Measurements from ENCODE around the gene MAP4K2. TPM values are rescaled to one million over a fixed set of nuclear protein-coding genes. Genes with fewer than 3 reads are reported as not detected.

MAP4K2 gene
- total RNA-seq, 2 donors from 2014 or later = 9.2 to 13.3 TPM

DNA sequence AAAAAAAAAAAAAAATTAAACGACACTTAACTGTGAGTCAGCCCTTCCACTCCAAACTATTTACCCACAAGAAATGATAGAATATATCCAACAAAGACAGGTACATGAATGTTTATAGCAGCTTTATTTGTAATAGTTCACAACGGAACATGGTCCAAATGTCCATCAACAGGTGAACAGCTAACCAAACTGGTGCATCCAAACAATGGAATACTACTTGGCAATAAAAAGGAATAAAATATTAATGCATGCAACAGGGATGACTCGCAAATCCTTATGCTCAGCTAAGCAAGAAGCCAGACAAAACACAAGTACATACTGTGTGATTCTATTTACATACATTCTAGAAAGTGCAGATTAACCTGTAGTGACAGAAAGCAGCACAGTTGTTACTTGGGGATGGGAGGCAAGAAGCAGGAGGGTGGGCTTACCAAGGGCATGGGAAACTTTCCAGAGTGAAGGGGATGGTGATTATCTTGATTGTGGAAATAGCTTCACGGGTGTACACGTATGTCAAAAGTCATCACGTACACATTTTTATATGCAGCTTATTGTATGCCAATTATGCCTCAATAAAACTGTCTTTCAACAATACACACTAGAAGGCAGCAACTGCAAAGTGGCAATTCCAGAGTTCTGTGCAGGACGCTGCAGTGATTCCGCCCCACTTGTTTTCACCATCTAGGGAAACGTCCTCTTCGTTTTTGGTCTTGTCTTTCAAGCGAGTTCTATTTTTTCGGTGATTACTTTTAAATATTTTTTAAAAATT, 18.0 kb downstream of the MAP4K2 start:
- DNase-seq = no peak
- intact Hi-C loops (cut with DNase I) = loop anchor here (5.0 kb wide), 2 partner anchors 57 to 107 kb away; partner anchors contain the start of gene CDC42BPG
- H3K4me1 ChIP-seq = no peaks in the 10 kb centered on the region
- peak overlapping the region; percentile 17 for H3K27ac ChIP-seq
- H3K4me3 ChIP-seq = no peak overlapping the region
- H3K9ac ChIP-seq (ENCODE audit: low read depth in 2 of 2, low read length in 2 of 2) = no peak overlapping the region
- no peaks in the 10 kb centered on the region for H3K9me3 ChIP-seq
- H3K27me3 ChIP-seq = no peaks in the 10 kb centered on the region
- TF ChIP-seq, protein P1, sequence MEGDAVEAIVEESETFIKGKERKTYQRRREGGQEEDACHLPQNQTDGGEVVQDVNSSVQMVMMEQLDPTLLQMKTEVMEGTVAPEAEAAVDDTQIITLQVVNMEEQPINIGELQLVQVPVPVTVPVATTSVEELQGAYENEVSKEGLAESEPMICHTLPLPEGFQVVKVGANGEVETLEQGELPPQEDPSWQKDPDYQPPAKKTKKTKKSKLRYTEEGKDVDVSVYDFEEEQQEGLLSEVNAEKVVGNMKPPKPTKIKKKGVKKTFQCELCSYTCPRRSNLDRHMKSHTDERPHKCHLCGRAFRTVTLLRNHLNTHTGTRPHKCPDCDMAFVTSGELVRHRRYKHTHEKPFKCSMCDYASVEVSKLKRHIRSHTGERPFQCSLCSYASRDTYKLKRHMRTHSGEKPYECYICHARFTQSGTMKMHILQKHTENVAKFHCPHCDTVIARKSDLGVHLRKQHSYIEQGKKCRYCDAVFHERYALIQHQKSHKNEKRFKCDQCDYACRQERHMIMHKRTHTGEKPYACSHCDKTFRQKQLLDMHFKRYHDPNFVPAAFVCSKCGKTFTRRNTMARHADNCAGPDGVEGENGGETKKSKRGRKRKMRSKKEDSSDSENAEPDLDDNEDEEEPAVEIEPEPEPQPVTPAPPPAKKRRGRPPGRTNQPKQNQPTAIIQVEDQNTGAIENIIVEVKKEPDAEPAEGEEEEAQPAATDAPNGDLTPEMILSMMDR (IDR thresholded peaks at IDR 0.05) = no peak
- H3K36me3 ChIP-seq = no peaks in the 10 kb centered on the region

DNA sequence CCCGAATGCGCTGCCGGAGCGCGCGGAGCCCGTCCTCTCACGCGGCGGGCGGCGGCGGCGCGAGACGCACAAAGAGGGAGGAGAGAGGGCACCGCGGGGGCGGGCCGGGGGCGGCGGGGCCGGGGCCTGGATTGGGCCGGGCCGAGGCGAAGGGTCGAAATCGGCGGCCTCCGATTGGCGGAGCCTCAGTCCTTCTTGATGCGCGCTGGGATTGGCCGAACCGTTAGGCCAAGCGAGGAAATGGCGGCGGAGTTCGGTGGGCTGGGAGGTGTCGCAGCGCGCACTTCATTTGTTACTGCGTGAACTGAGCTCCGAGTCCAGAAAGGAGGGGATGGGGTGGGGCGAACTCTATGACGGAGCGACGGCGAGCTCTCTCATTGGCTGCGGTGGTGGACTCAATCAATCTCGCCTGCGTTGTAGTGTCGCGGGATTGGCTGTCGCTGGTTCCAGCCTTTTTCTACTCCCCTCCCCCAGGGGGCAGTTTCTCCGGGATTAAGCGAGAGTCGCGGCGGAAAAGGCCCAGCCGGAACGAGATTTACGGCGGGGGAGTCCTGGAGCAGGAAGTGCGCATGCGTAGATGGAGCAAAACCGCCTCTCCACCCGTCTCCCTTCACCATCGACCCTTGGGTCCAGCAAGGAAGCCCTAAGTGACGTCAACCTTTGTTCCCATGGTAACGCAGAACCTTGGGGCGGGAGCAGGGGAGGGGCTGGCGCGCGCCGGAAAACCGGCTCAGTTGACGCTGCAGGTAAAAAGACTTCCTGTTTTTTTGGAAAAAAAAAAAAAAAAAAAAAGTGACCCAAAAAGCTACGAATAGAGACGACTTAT, 24.3 kb downstream of the MAP4K2 start, which contains the start of gene SF1:
SF1 (minus strand) TSS at position 70 of the 826 bp plus-strand sequence. CDS start 150 bp downstream, outside the sequence.
- Histone ChIP-seq H3K9ac (ENCODE audit: low read depth in 2 of 2, low read length in 2 of 2) (peak within 1 kb of the TSS; percentile 78 to 97), H3K27me3 (no peaks in the 10 kb centered on the region), H3K4me1 (peaks cover 9% of the 10 kb centered on the region), H3K36me3 (peaks cover 14% of the 10 kb centered on the region), H3K27ac (peak within 1 kb of the TSS; percentile 96), H3K4me3 (peak within 1 kb of the TSS; percentile 72), H3K9me3 (no peaks in the 10 kb centered on the region)
- intact Hi-C loops (cut with DNase I) = no loop called here
- TF ChIP-seq, protein P1 (IDR thresholded peaks at IDR 0.05) = no peak
- DNase-seq = peak; percentile 99

DNA sequence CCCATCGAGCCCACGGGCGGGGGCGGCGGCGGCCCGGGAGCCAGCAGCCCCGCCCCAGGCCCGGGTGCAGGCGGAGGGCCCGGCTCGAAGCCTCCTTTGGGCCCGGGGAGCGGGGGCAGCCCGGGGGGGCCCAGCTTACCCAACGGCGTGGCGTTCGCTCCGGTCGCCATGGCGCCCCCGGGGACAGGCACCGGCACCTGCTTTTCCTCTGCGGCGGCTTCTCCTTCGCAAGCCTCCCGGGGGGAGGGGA, 24.9 kb downstream of the MAP4K2 start:
- Histone ChIP-seq H3K9me3 (no peaks in the 10 kb centered on the region), H3K9ac (ENCODE audit: low read depth in 2 of 2, low read length in 2 of 2) (peak overlapping the region; percentile 78 to 97), H3K4me1 (peaks cover 9% of the 10 kb centered on the region), H3K36me3 (peaks cover 19% of the 10 kb centered on the region), H3K4me3 (peak overlapping the region; percentile 67), H3K27ac (peak overlapping the region; percentile 96), H3K27me3 (no peaks in the 10 kb centered on the region)
- intact Hi-C loops (cut with DNase I) = no loop called here
- DNase-seq = no peak
- TF ChIP-seq, protein P1 (IDR thresholded peaks at IDR 0.05) = no peak

DNA sequence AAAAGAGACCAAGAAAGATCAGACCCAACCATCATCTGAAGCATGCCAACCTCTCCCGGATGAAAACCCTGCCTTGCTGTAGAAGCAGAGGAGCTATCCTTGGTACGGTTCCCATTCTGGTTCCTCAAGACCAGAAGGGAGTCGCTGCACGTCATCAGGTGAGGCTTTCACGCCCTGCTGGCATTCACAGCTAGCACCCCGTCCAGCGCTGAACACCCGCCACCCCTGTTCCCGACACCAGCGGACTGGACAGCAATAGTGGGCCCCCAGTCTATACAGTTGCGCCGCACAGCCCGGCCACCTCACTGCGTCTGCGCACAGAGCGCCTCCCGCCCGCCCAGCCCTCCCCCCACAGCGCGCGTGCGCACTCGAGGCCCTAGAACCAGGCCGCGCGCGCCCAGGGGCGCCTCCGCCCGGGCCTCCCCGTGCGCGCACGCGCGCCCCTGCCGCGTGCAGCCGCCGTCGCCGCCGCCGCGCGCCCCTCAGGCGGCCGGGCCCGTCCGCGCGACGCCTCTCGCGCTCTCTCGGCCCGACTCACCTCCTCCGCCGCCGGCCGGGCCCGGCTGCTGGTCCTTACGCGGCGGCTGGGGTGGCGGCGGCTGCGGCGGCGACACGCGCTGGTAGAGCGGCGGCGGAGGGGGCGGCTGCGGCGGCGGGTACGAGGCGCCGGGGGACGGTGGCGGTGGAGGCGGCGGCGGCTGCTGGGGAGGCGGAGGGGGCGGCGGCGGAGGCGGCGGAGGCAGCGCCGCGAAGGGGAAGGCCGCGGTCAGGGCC, 25.4 kb downstream of the MAP4K2 start:
- Histone ChIP-seq H3K9ac (ENCODE audit: low read depth in 2 of 2, low read length in 2 of 2) (peak overlapping the region; percentile 69 to 97), H3K4me3 (peak overlapping the region; percentile 72), H3K27ac (peak overlapping the region; percentile 96), H3K9me3 (no peaks in the 10 kb centered on the region), H3K4me1 (peaks cover 9% of the 10 kb centered on the region), H3K36me3 (peaks cover 23% of the 10 kb centered on the region), H3K27me3 (no peaks in the 10 kb centered on the region)
- DNase-seq = peak; percentile 75
- TF ChIP-seq, protein P1 (IDR thresholded peaks at IDR 0.05) = no peak
- intact Hi-C loops (cut with DNase I) = no loop called here

DNA sequence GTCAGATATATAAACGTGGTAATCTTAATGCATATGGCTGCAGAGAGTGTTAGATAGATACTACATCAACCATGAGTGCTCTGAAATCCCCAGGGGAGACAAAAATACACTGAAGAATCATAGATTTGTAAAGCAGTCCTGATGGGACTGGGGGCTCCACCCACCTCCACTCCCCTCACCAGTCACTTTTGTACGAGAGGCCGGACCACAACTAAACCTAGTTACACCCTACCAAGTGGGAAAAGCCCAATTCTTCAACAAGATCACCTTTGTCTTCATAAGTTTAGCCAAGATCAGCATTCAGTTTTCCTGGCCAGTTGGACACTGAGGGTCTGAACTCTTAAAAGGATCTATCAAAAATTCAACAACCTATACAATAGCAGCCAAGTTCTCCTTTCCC, 26.1 kb downstream of the MAP4K2 start:
- Histone ChIP-seq H3K9me3 (no peaks in the 10 kb centered on the region), H3K9ac (ENCODE audit: low read depth in 2 of 2, low read length in 2 of 2) (peak overlapping the region; percentile 69 to 74), H3K4me3 (peak overlapping the region; percentile 72), H3K4me1 (peaks cover 9% of the 10 kb centered on the region), H3K27me3 (no peaks in the 10 kb centered on the region), H3K27ac (peak overlapping the region; percentile 37), H3K36me3 (peaks cover 23% of the 10 kb centered on the region)
- intact Hi-C loops (cut with DNase I) = no loop called here
- DNase-seq = no peak
- TF ChIP-seq, protein P1 (IDR thresholded peaks at IDR 0.05) = no peak

All from colonic mucosa (tissue), 4 donors.